SK-N-SH (cell line): Measurements from ENCODE around the gene MAN1B1.

Experiments used
- CTCF ChIP-seq: fragments of 200-600 bp; sonication (generic); IDR thresholded peaks from 2 replicates; pipeline ENCODE4 v1.6.1; 2017; ENCODE audit warnings: antibody characterized with exemption, mild to moderate bottlenecking, moderate library complexity
- MXI1 ChIP-seq: IDR thresholded peaks from 2 replicates; pipeline ENCODE4 v1.6.1; 2012; ENCODE audit warnings: mild to moderate bottlenecking, low read depth, low read length, improper control_type of control experiment
- NFIC ChIP-seq: IDR thresholded peaks from 2 replicates; pipeline ENCODE4 v1.4.0; 2012; ENCODE audit warnings: borderline replicate concordance
- POLR2AphosphoS5 ChIP-seq: IDR thresholded peaks from 2 replicates; pipeline ENCODE4 v1.6.1; 2012; ENCODE audit warnings: low read depth, low read length
- RAD21 ChIP-seq: IDR thresholded peaks from 2 replicates; pipeline ENCODE4 v1.6.1; 2012; ENCODE audit warnings: mild to moderate bottlenecking, low read length
- TAF1 ChIP-seq: IDR thresholded peaks from 2 replicates; pipeline ENCODE4 v1.6.1; 2012; ENCODE audit warnings: low read depth, mild to moderate bottlenecking, low read length, moderate library complexity, borderline replicate concordance
- YY1 ChIP-seq: IDR thresholded peaks from 2 replicates; pipeline ENCODE4 v1.4.0; 2012; ENCODE audit warnings: low read depth, mild to moderate bottlenecking

DNA sequence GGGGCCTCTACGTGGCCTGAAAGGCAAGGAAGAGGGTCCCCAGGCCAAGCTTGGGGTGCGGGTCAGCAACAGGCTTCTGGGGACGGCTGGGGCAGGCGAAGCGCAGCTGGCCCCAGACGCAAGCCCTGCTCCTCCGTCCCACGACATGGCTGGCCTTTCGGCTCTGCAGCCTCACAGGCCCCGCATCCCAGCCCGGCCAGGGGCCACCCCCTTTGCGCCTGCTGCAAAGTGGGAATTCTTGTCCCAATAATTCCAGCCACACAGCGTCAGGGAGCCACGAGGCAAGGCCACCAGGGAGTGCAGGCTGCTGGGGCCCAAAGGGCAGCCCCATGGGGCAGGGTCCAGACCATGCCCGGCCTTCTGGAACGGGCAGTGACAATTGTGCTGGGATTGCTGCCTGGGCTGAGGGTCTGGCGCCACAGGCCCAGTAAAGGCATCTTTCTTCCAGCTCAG, 31.8 kb upstream of the MAN1B1 start:
- TF ChIP-seq CTCF (no peak), TAF1 (no peak), YY1 (no peak), RAD21 (no peak), NFIC (no peak), POLR2AphosphoS5 (no peak), MXI1 (no peak)
